ENCODE results near the gene FICD.
"Not testable (repeated sequence)": the region's sequence is repeated elsewhere in the genome, so short reads cannot be mapped to it uniquely, and the experiment has no call there.

The FICD gene

GRCh38 chr12:108538146-108538545 lies 23.1 kb downstream of the FICD start:
- DNase-seq (ENCODE audit: low read depth in 2 of 2) = no peak

GRCh38 chr12:108538616-108539195 lies 23.6 kb downstream of the FICD start:
- DNase-seq (ENCODE audit: low read depth in 2 of 2) = no peak

- DNase-seq (ENCODE audit: low read depth in 2 of 2) = no peak
Measured at GRCh38 chr12:108542320-108542719, 27.2 kb downstream of the FICD start.

- no peak for DNase-seq (ENCODE audit: low read depth in 2 of 2)
Measured at GRCh38 chr12:108543652-108544051, 28.6 kb downstream of the FICD start.

GRCh38 chr12:108547686-108548085 lies 32.6 kb downstream of the FICD start:
- no peak for DNase-seq (ENCODE audit: low read depth in 2 of 2)

- no peak for DNase-seq (ENCODE audit: low read depth in 2 of 2)
Measured at GRCh38 chr12:108548954-108549521, 34.0 kb downstream of the FICD start.

GRCh38 chr12:108551535-108551934 lies 36.5 kb downstream of the FICD start:
- no peak for DNase-seq (ENCODE audit: low read depth in 2 of 2)

GRCh38 chr12:108553799-108554198 lies 38.7 kb downstream of the FICD start:
- no peak for DNase-seq (ENCODE audit: low read depth in 2 of 2)

GRCh38 chr12:108555383-108555782 lies 40.3 kb downstream of the FICD start:
- DNase-seq (ENCODE audit: low read depth in 2 of 2) = not testable (repeated sequence)

- DNase-seq (ENCODE audit: low read depth in 2 of 2) = no peak
Measured at GRCh38 chr12:108559007-108559655, 44.1 kb downstream of the FICD start.

- no peak for DNase-seq (ENCODE audit: low read depth in 2 of 2)
Measured at GRCh38 chr12:108559748-108560147, 44.7 kb downstream of the FICD start.

GRCh38 chr12:108560321-108560721 lies 45.2 kb downstream of the FICD start:
- no peak for DNase-seq (ENCODE audit: low read depth in 2 of 2)

- DNase-seq (ENCODE audit: low read depth in 2 of 2) = peak; percentile 71 to 72
Measured at GRCh38 chr12:108560752-108561719, 46.0 kb downstream of the FICD start, which contains the start of gene SART3. Gene SART3 (minus strand): TSS chr12:108561173. CDS start chr12:108561154, 19 bp downstream.

- DNase-seq (ENCODE audit: low read depth in 2 of 2) = no peak
Measured at GRCh38 chr12:108561852-108562347, 46.8 kb downstream of the FICD start.

- peak; percentile 98 for DNase-seq (ENCODE audit: low read depth in 2 of 2)
Measured at GRCh38 chr12:108562348-108563135, 47.5 kb downstream of the FICD start, which contains the start of gene ISCU. Gene ISCU (plus strand): TSS chr12:108562596. CDS start chr12:108562623, 27 bp downstream.

GRCh38 chr12:108563136-108563803 lies 48.2 kb downstream of the FICD start:
- peak; percentile 68 to 83 for DNase-seq (ENCODE audit: low read depth in 2 of 2)

- no peak for DNase-seq (ENCODE audit: low read depth in 2 of 2)
Measured at GRCh38 chr12:108563804-108564151, 48.7 kb downstream of the FICD start.

GRCh38 chr12:108564724-108565123 lies 49.6 kb downstream of the FICD start:
- no peak for DNase-seq (ENCODE audit: low read depth in 2 of 2)

- DNase-seq (ENCODE audit: low read depth in 2 of 2) = no peak
Measured at GRCh38 chr12:108565146-108565545, 50.1 kb downstream of the FICD start.

GRCh38 chr12:108565976-108566375 lies 50.9 kb downstream of the FICD start:
- DNase-seq (ENCODE audit: low read depth in 2 of 2) = peak in 1 of 2 donors; percentile 50
